AG20443 (cell line): ENCODE measurements around the gene ACOT12.

Experiments
- DNase-seq: peaks from one replicate; pipeline ENCODE4 v3.0.0; 2012; ENCODE audit warnings: low spot score, mixed read lengths

Gene ACOT12

GRCh38 chr5:81400375-81400774 lies 6.4 kb upstream of the ACOT12 start:
- no peak for DNase-seq

- DNase-seq: no peak
These were observed 4.8 kb upstream of the ACOT12 start for GRCh38 chr5:81398741-81399140.

- peak; percentile 54 for DNase-seq
These were observed 3.2 kb upstream of the ACOT12 start for GRCh38 chr5:81397176-81397575.

- DNase-seq: no peak
These were observed 1.3 kb upstream of the ACOT12 start for GRCh38 chr5:81395262-81395661.

- no peak for DNase-seq
These were observed 528 bp downstream of the ACOT12 start for GRCh38 chr5:81393430-81393782.

- DNase-seq: no peak
These were observed 4.9 kb downstream of the ACOT12 start for GRCh38 chr5:81389025-81389424.

- no peak for DNase-seq
These were observed 5.8 kb downstream of the ACOT12 start for GRCh38 chr5:81388169-81388568.

- no peak for DNase-seq
These were observed 10.1 kb downstream of the ACOT12 start for GRCh38 chr5:81383867-81384266.

- DNase-seq: no peak
These were observed 22.5 kb downstream of the ACOT12 start for GRCh38 chr5:81371354-81371876.

- DNase-seq: no peak
These were observed 23.0 kb downstream of the ACOT12 start for GRCh38 chr5:81370912-81371311.

- no peak for DNase-seq
These were observed 28.4 kb downstream of the ACOT12 start for GRCh38 chr5:81365541-81365940.

- DNase-seq: no peak
These were observed 30.7 kb downstream of the ACOT12 start for GRCh38 chr5:81363093-81363871.

GRCh38 chr5:81361600-81361999 lies 32.3 kb downstream of the ACOT12 start:
- DNase-seq: no peak

- no peak for DNase-seq
These were observed 33.3 kb downstream of the ACOT12 start for GRCh38 chr5:81360640-81361039.

GRCh38 chr5:81359881-81360280 lies 34.1 kb downstream of the ACOT12 start:
- no peak for DNase-seq

GRCh38 chr5:81359108-81359507 lies 34.8 kb downstream of the ACOT12 start:
- DNase-seq: no peak

- DNase-seq: no peak
These were observed 38.4 kb downstream of the ACOT12 start for GRCh38 chr5:81355291-81356251.

GRCh38 chr5:81354093-81354492 lies 39.8 kb downstream of the ACOT12 start:
- no peak for DNase-seq

GRCh38 chr5:81353189-81353588 lies 40.7 kb downstream of the ACOT12 start:
- DNase-seq: no peak

GRCh38 chr5:81350507-81350906 lies 43.4 kb downstream of the ACOT12 start:
- DNase-seq: no peak

GRCh38 chr5:81349161-81349560 lies 44.8 kb downstream of the ACOT12 start:
- no peak for DNase-seq

- no peak for DNase-seq
These were observed 48.4 kb downstream of the ACOT12 start for GRCh38 chr5:81345411-81346003.

GRCh38 chr5:81344736-81345135 lies 49.2 kb downstream of the ACOT12 start:
- DNase-seq: no peak
